Measurements from ENCODE around the gene BUB1. TPM values are rescaled to one million over a fixed set of nuclear protein-coding genes. Genes with fewer than 3 reads are reported as not detected.
A peak's percentile ranks its signal among the peaks of the same experiment; 100 is the strongest.

BUB1 gene
- total and polyA plus RNA-seq, 9 of the 15 experiments (the other 6 are each of a cell fraction or from before 2014, with no cell fraction given): 73.4 to 247 (median 118) TPM

- POLR2A ChIA-PET: interaction anchor here (1.1 to 1.6 kb wide), 2 partner anchors 11 to 13 kb away, joined by 5 to 6 read pairs; no protein-coding TSS in a partner anchor
- peak overlapping the region; percentile 69 for H3K4me3 ChIP-seq
- ATAC-seq (no peak), FAIRE-seq (no peak), DNase-seq (ENCODE audit: extremely low read depth in 1 of 4, low spot score in 3 of 4) (no peak)
- no peaks in the 10 kb centered on the region for H3K9me1 ChIP-seq (ENCODE audit: control insufficient read depth, insufficient read depth, low read length)
- H3K36me3 ChIP-seq (ENCODE audit: control insufficient read depth, insufficient read depth, low read length): peaks cover 42% of the 10 kb centered on the region
- 0% methylated on average over 5 of the region's 5 CpGs for WGBS (ENCODE audit: insufficient coverage, low coverage, missing lambda C conversion rate)
- H3K4me1 ChIP-seq (replicated peaks in 1 of 2; ENCODE audit: control insufficient read depth in 2 of 2, insufficient read depth in 2 of 2, low read length in 2 of 2): peaks cover 17 to 28% of the 10 kb centered on the region in 2 experiments
- H4K20me1 ChIP-seq (replicated peaks; ENCODE audit: control insufficient read depth, insufficient read depth, low read length): peaks cover 7% of the 10 kb centered on the region; the same call in 1 of the 2 replicates
- peak overlapping the region; percentile 92 for H3K4me2 ChIP-seq (ENCODE audit: insufficient read depth, low read length)
- CTCF ChIA-PET (ENCODE audit: low intra/inter-chr PET ratio): no interaction called here
- H3K27me3 ChIP-seq (ENCODE audit: control insufficient read depth in 2 of 2, insufficient read depth in 2 of 2, low read length in 2 of 2): no peaks in the 10 kb centered on the region
- in situ Hi-C loops (cut with MboI) (no loop called here), intact Hi-C loops (cut with micrococcal nuclease) (loop anchor here (5.0 kb wide), 1 partner anchor 80 kb away; no protein-coding TSS in a partner anchor)
- peaks cover 68% of the 10 kb centered on the region for H3K79me2 ChIP-seq (ENCODE audit: control insufficient read depth, insufficient read depth, low read length)
- TSS peak; percentile 65 for BruUV-seq (replicated peaks)
- no peaks in the 10 kb centered on the region for H3K9me3 ChIP-seq (replicated peaks; ENCODE audit: control insufficient read depth, insufficient read depth, low read depth, low read length)
- peak overlapping the region in 1 of 2 experiments; percentile 99; a peak in 3 of 4 replicates for H3K9ac ChIP-seq (ENCODE audit: insufficient read depth in 1 of 2, low read depth in 2 of 2, low read length in 2 of 2)
- H2AFZ ChIP-seq (ENCODE audit: low read depth, low read length): no peak overlapping the region
- peak overlapping the region; percentile 99 for H3K27ac ChIP-seq (ENCODE audit: extremely low read depth, low read depth, low read length)
- TF ChIP-seq L3MBTL2 (IDR thresholded peaks at IDR 0.05): no peak
- no peak for TF ChIP-seq ARID1B (IDR thresholded peaks at IDR 0.05)
- no peak for TF ChIP-seq XRCC5 (IDR thresholded peaks at IDR 0.05; ENCODE audit: low read depth, low read length)
- TF ChIP-seq SAP30 (IDR thresholded peaks at IDR 0.05; ENCODE audit: borderline replicate concordance, insufficient read depth, low read depth, low read length, poor library complexity, severe bottlenecking): no peak
- no peak for TF ChIP-seq PTBP1 (IDR thresholded peaks at IDR 0.05; ENCODE audit: low read depth, low read length)
- no peak for TF ChIP-seq NR2C2 (CRISPR knock-in tag; IDR thresholded peaks at IDR 0.05)
- TF ChIP-seq NR2C2 (tag; IDR thresholded peaks at IDR 0.05): 0 out of 2 replicates have a peak, but pooled peaks have one; percentile 8
- no peak for TF ChIP-seq ZNF41 (CRISPR knock-in tag; conservative IDR thresholded peaks at IDR 0.05)
- TF ChIP-seq RFX7 (CRISPR knock-in tag; IDR thresholded peaks at IDR 0.05): no peak
- TF ChIP-seq ZNF639 (CRISPR knock-in tag; conservative IDR thresholded peaks at IDR 0.05 in 1 of 2, IDR thresholded peaks at IDR 0.05 in 1 of 2): no peak
- no peak for TF ChIP-seq ZNF124 (CRISPR knock-in tag; IDR thresholded peaks at IDR 0.05)
- TF ChIP-seq NR2C1 (IDR thresholded peaks at IDR 0.05): 0 out of 2 replicates have a peak, but pooled peaks have one; percentile 24
- no peak for TF ChIP-seq NR2C1 (tag; IDR thresholded peaks at IDR 0.05)
- no peak for TF ChIP-seq KLF6 (CRISPR knock-in tag; IDR thresholded peaks at IDR 0.05; ENCODE audit: borderline replicate concordance)
- no peak for TF ChIP-seq ZC3H4 (CRISPR knock-in tag; IDR thresholded peaks at IDR 0.05; ENCODE audit: borderline replicate concordance)
- TF ChIP-seq EHMT2 (IDR thresholded peaks at IDR 0.05): no peak
- TF ChIP-seq MYNN (IDR thresholded peaks at IDR 0.05): no peak
- TF ChIP-seq MYNN (CRISPR knock-in tag; IDR thresholded peaks at IDR 0.05): no peak
- TF ChIP-seq LEF1 (IDR thresholded peaks at IDR 0.05): no peak
- 0 out of 4 replicates have a peak, but pooled peaks of 1 of the 2 experiments have one; percentile 8 for TF ChIP-seq RCOR1 (IDR thresholded peaks at IDR 0.05; ENCODE audit: borderline replicate concordance in 1 of 2, low read depth in 2 of 2, low read length in 2 of 2)
- TF ChIP-seq MEF2A (IDR thresholded peaks at IDR 0.05; ENCODE audit: control insufficient read depth, low read depth, low read length): no peak
- TF ChIP-seq PKNOX1 (IDR thresholded peaks at IDR 0.05): no peak
- no peak for TF ChIP-seq MEIS2 (IDR thresholded peaks at IDR 0.05; ENCODE audit: partially characterized antibody)
- no peak for TF ChIP-seq OTX1 (CRISPR knock-in tag; IDR thresholded peaks at IDR 0.05)
Observed at GRCh38 chr2:110677080-110677479, 783 bp downstream of the BUB1 start.

All from K562 (cell line).